Stimulated activated CD8-positive, alpha-beta memory T cell treated with anti-CD3 and anti-CD28 coated beads, Interleukin-15, amount 100 ng/mL, for 24 hours (primary cell): ENCODE results near the gene HS3ST3B1.

Experiments
- DNase-seq: peaks from one replicate; pipeline ENCODE4 v3.0.0-alpha.2; 2020; ENCODE audit warnings: low read depth

The HS3ST3B1 gene

GRCh38 chr17:14355556-14355955, 54.7 kb downstream of the HS3ST3B1 start:
- no peak for DNase-seq

GRCh38 chr17:14359163-14360020, 58.5 kb downstream of the HS3ST3B1 start:
- DNase-seq: peak; percentile 6

- DNase-seq: no peak
Observed at GRCh38 chr17:14360856-14361255, 60.0 kb downstream of the HS3ST3B1 start.

- DNase-seq: no peak
Observed at GRCh38 chr17:14361470-14361869, 60.6 kb downstream of the HS3ST3B1 start.

GRCh38 chr17:14361945-14362508, 61.1 kb downstream of the HS3ST3B1 start:
- DNase-seq: no peak

GRCh38 chr17:14366199-14366598, 65.3 kb downstream of the HS3ST3B1 start:
- DNase-seq: no peak

GRCh38 chr17:14372461-14372860, 71.6 kb downstream of the HS3ST3B1 start:
- DNase-seq: no peak

- no peak for DNase-seq
Observed at GRCh38 chr17:14372905-14373613, 72.2 kb downstream of the HS3ST3B1 start.

- no peak for DNase-seq
Observed at GRCh38 chr17:14373614-14374259, 72.9 kb downstream of the HS3ST3B1 start.

- DNase-seq: no peak
Observed at GRCh38 chr17:14374268-14374667, 73.4 kb downstream of the HS3ST3B1 start.

- no peak for DNase-seq
Observed at GRCh38 chr17:14376666-14377065, 75.8 kb downstream of the HS3ST3B1 start.

GRCh38 chr17:14381606-14382005, 80.7 kb downstream of the HS3ST3B1 start:
- DNase-seq: no peak

GRCh38 chr17:14387036-14387435, 86.2 kb downstream of the HS3ST3B1 start:
- DNase-seq: no peak

GRCh38 chr17:14389681-14390080, 88.8 kb downstream of the HS3ST3B1 start:
- DNase-seq: no peak

GRCh38 chr17:14393723-14394122, 92.8 kb downstream of the HS3ST3B1 start:
- no peak for DNase-seq

GRCh38 chr17:14395255-14395654, 94.4 kb downstream of the HS3ST3B1 start:
- no peak for DNase-seq

GRCh38 chr17:14396547-14396946, 95.7 kb downstream of the HS3ST3B1 start:
- no peak for DNase-seq

GRCh38 chr17:14398766-14399165, 97.9 kb downstream of the HS3ST3B1 start:
- DNase-seq: no peak
